HepG2 (cell line): ENCODE data around the gene PATE4. TPM values are rescaled to one million over a fixed set of nuclear protein-coding genes. Genes with fewer than 3 reads are reported as not detected.

Experiments
- ATAC-seq: fragments of 200-7000 bp; cut with Tn5 transposase; 3 replicates; pipeline ENCODE4 v1.9.1; 2020; ENCODE audit warnings: mild to moderate bottlenecking, moderate library complexity
- Bru-seq: library from RNA; stranded (reverse); fragments of 400-500 nt; gene quantifications from one replicate; lab custom pipeline; 2021; lab: Mats Ljungman, UMichigan
- BruChase-seq, 2 experiments: library from RNA; stranded (reverse); fragments of 400-500 nt; gene quantifications; one replicate each; lab custom pipeline; 2021; lab: Mats Ljungman, UMichigan
- BruUV-seq: library from RNA; stranded (reverse); fragments of 400-500 nt; replicated peaks from 2 replicates; lab custom pipeline; 2021; lab: Mats Ljungman, UMichigan
- CTCF ChIA-PET: fragments of 300-600 bp; formaldehyde crosslinking; extraction: SDS; loops from one replicate; lab custom pipeline; 2021; ENCODE audit warnings: low total read pairs, inconsistent platforms, low intra/inter-chr PET ratio; lab: Yijun Ruan, JAX
- POLR2A ChIA-PET: fragments of 350-600 bp; sonication (Branson Sonifier 250); formaldehyde crosslinking; loops from one replicate; lab custom pipeline; 2020; ENCODE audit warnings: antibody characterized with exemption, inconsistent platforms; lab: Yijun Ruan, JAX
- DNase-seq: peaks from one replicate; pipeline ENCODE4 v3.0.0-alpha.2; 2015; ENCODE audit warnings: low spot score
- FAIRE-seq: peaks from 3 replicates; lab custom pipeline; 2011; peaks lifted over from hg19 to GRCh38; lab: Jason Lieb, UNC
- H2AFZ ChIP-seq: one replicate; pipeline ENCODE4 v1.6.1; 2011; ENCODE audit warnings: low read length, inconsistent platforms
- H3K27ac ChIP-seq: fragments of 300-600 bp; 3 replicates; pipeline ENCODE4 v1.8.0; 2011; ENCODE audit warnings: mixed run types, mild to moderate bottlenecking, mixed read lengths, low read length, inconsistent platforms; ENCODE audit not compliant: insufficient read depth; ENCODE audit errors: extremely low read length
- H3K27me3 ChIP-seq, 2 experiments: fragments of 200-600 bp in 1 of 2; 2 replicates in 1 of 2; 3 replicates in 1 of 2; pipeline versions ENCODE4 v1.6.0 to v1.8.0; 2011; ENCODE audit warnings: low read length in 2 of 2, mild to moderate bottlenecking in 2 of 2, moderate library complexity in 2 of 2, inconsistent platforms in 1 of 2; ENCODE audit not compliant: insufficient read depth in 2 of 2, control insufficient read depth in 1 of 2
- H3K36me3 ChIP-seq, 2 experiments: fragments of 200-600 bp in 1 of 2; replicated peaks in 1 of 2; 2 replicates in 1 of 2; 3 replicates in 1 of 2; pipeline versions ENCODE4 v1.5.1 to v1.8.0; 2011; ENCODE audit warnings: low read length in 2 of 2, inconsistent platforms in 1 of 2; ENCODE audit not compliant: insufficient read depth in 2 of 2, control insufficient read depth in 1 of 2
- H3K4me1 ChIP-seq: 2 replicates; pipeline ENCODE4 v1.5.1; 2012; ENCODE audit warnings: low read length, inconsistent platforms; ENCODE audit not compliant: insufficient read depth
- H3K4me2 ChIP-seq: 2 replicates; pipeline ENCODE4 v1.6.0; 2011; ENCODE audit warnings: low read depth, low read length, inconsistent platforms
- H3K4me3 ChIP-seq, 3 experiments: fragments of 200-600 bp in 1 of 3; sonication (generic), shearing (Covaris generic) in 1 of 3; replicated peaks in 1 of 3; 2 replicates each; pipeline ENCODE4 v1.5.1; 2011 to 2016; ENCODE audit warnings: low read length in 3 of 3, inconsistent platforms in 2 of 3, low read depth in 2 of 3, mild to moderate bottlenecking in 2 of 3, control low read depth in 1 of 3, mixed read lengths in 1 of 3; ENCODE audit not compliant: insufficient read depth in 1 of 3
- H3K79me2 ChIP-seq: one replicate; pipeline ENCODE4 v1.6.1; 2011; ENCODE audit warnings: low read length, inconsistent platforms; ENCODE audit not compliant: insufficient read depth
- H3K9ac ChIP-seq: 2 replicates; pipeline ENCODE4 v1.6.0; 2011; ENCODE audit warnings: mild to moderate bottlenecking, low read depth, low read length, inconsistent platforms; ENCODE audit not compliant: insufficient read depth
- H3K9me3 ChIP-seq: 2 replicates; pipeline ENCODE4 v1.5.1; 2012; ENCODE audit warnings: mild to moderate bottlenecking, low read length
- H4K20me1 ChIP-seq: 2 replicates; pipeline ENCODE4 v1.6.0; 2011; ENCODE audit warnings: inconsistent platforms, mild to moderate bottlenecking, low read length, moderate library complexity; ENCODE audit not compliant: insufficient read depth
- LCORL ChIP-seq, 2 experiments: fragments of 450-650 bp in 1 of 2; sonication (generic) in 1 of 2; formaldehyde crosslinking in 1 of 2; IDR thresholded peaks; 2 replicates each; pipeline versions ENCODE4 v1.5.0 to v1.6.1; 2017 to 2020; ENCODE audit warnings: antibody characterized with exemption in 1 of 2, missing genetic modification reagents in 1 of 2
- MATR3 ChIP-seq: sonication (generic); formaldehyde crosslinking; IDR thresholded peaks from 2 replicates; pipeline ENCODE4 v1.4.0; 2020; ENCODE audit warnings: missing genetic modification reagents
- PPARG ChIP-seq: conservative IDR thresholded peaks from 2 replicates; pipeline ENCODE4 v1.6.1; 2016; ENCODE audit warnings: missing biosample characterization, missing genetic modification reagents
- RAD51 ChIP-seq: fragments of 450-650 bp; IDR thresholded peaks from 2 replicates; pipeline ENCODE4 v1.6.1; 2016; ENCODE audit warnings: borderline replicate concordance
- SP4 ChIP-seq: sonication (generic); formaldehyde crosslinking; IDR thresholded peaks from 2 replicates; pipeline ENCODE4 v1.8.1; 2023; ENCODE audit warnings: mild to moderate bottlenecking, missing genetic modification reagents
- TFDP1 ChIP-seq: IDR thresholded peaks from 2 replicates; pipeline ENCODE4 v1.6.1; 2016; ENCODE audit warnings: missing compliant biosample characterization, missing genetic modification reagents, borderline replicate concordance
- YEATS4 ChIP-seq: sonication (generic); formaldehyde crosslinking; IDR thresholded peaks from 2 replicates; pipeline ENCODE4 v1.4.0; 2020; ENCODE audit warnings: missing genetic modification reagents, borderline replicate concordance
- ZBTB7B ChIP-seq: sonication (generic); formaldehyde crosslinking; IDR thresholded peaks from 2 replicates; pipeline ENCODE4 v1.4.0; 2020; ENCODE audit warnings: missing genetic modification reagents
- ZNF674 ChIP-seq: sonication (generic); formaldehyde crosslinking; IDR thresholded peaks from 2 replicates; pipeline ENCODE4 v1.5.0; 2020; ENCODE audit warnings: low read depth, mild to moderate bottlenecking, missing genetic modification reagents
- ZNF703 ChIP-seq: sonication (generic); formaldehyde crosslinking; IDR thresholded peaks from 2 replicates; pipeline ENCODE4 v1.5.1; 2020; ENCODE audit warnings: missing genetic modification reagents, mild to moderate bottlenecking, moderate library complexity, borderline replicate concordance
- ZNF772 ChIP-seq: sonication (generic); formaldehyde crosslinking; IDR thresholded peaks from 2 replicates; pipeline ENCODE4 v1.5.0; 2020; ENCODE audit warnings: mild to moderate bottlenecking, missing genetic modification reagents
- WGBS: methylation state at CpG from one replicate; pipeline ENCODE4 v1.1.6; 2017; ENCODE audit warnings: low lambda C conversion rate; 5-methylcytosine and 5-hydroxymethylcytosine counted together
- in situ Hi-C: cut with HindIII; loops from 2 replicates; pipeline ENCODE4 v1.10.0; 2017; ENCODE audit warnings: low pct_unique_long_range_greater_than_20kb; ENCODE audit not compliant: extremely low pct_ligation_motif_present
- intact Hi-C: fragments of 100-400 bp; cut with micrococcal nuclease; formaldehyde crosslinking; loops from one replicate; pipeline ENCODE4 v1.10.0; 2022; ENCODE audit not compliant: unreplicated experiment
- long read RNA-seq, 2 experiments: library from RNA in 1 of 2; library from polyadenylated mRNA in 1 of 2; stranded (forward) in 1 of 2; unstranded in 1 of 2; transcript quantifications; one replicate each; pipeline ENCODE4 v2.0.0, GENCODE V29; 2019 to 2022
- polyA minus RNA-seq, 3 experiments: library from RNA; depleted of rRNA, polyadenylated mRNA; stranded (reverse); fragments of >200 nt; gene quantifications; 2 replicates each; pipeline ENCODE4 v1.2.3, GENCODE V29; 2011; ENCODE audit warnings: low replicate concordance in 1 of 3
- polyA plus RNA-seq, 8 experiments: library from polyadenylated mRNA; depleted of rRNA in 3 of 8; stranded (reverse) in 7 of 8; unstranded in 1 of 8; fragments of >200 nt; fragmentation: Illumina TruSeq in 4 of 8; extraction: Trizol in 4 of 8; gene quantifications; 2 replicates each; pipeline versions ENCODE4 v1.2.1 to v1.2.3, GENCODE V29; 2011 to 2016; ENCODE audit warnings: low read depth in 4 of 8, missing spikeins in 1 of 8, mixed read lengths in 1 of 8; ENCODE audit not compliant: insufficient read depth in 1 of 8
- total RNA-seq, 5 experiments: library from RNA; depleted of rRNA; stranded (reverse); fragments of >200 nt; fragmentation: Illumina TruSeq; extraction: Trizol; gene quantifications; 2 replicates each; pipeline ENCODE4 v1.2.3, GENCODE V29; 2016; ENCODE audit warnings: low read depth in 1 of 5

Gene PATE4, protein sequence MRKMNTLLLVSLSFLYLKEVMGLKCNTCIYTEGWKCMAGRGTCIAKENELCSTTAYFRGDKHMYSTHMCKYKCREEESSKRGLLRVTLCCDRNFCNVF
- total RNA-seq (2016; rRNA removed; fragmentation: Illumina TruSeq; extraction: Trizol) (not detected in 2 replicates), polyA plus RNA-seq (2011; rRNA removed) (not detected in 2 replicates), polyA minus RNA-seq (2011; rRNA and poly(A)+ RNA removed; ENCODE audit: low replicate concordance) (not detected in 2 replicates), Bru-seq, nascent RNA (not detected), BruChase-seq, experiment 1, labeled RNA remaining after a 6-hour chase (not detected), BruChase-seq, experiment 2, labeled RNA remaining after a 2-hour chase (not detected)
- total RNA-seq (2016; cell fraction: cytosol; rRNA removed; fragmentation: Illumina TruSeq; extraction: Trizol; ENCODE audit: low read depth): not detected in 2 replicates
- total RNA-seq (2016; cell fraction: insoluble cytoplasmic fraction; rRNA removed; fragmentation: Illumina TruSeq; extraction: Trizol): not detected in 2 replicates
- total RNA-seq (2016; cell fraction: membrane; rRNA removed; fragmentation: Illumina TruSeq; extraction: Trizol): not detected in 2 replicates
- not detected in 2 replicates for total RNA-seq (2016; cell fraction: nucleus; rRNA removed; fragmentation: Illumina TruSeq; extraction: Trizol)
- polyA plus RNA-seq (2011; cell fraction: cytosol; rRNA removed): not detected in 2 replicates
- polyA plus RNA-seq (2011; cell fraction: nucleus; rRNA removed): not detected in 2 replicates
- polyA plus RNA-seq (2012): not detected in 2 replicates
- not detected in 2 replicates for polyA plus RNA-seq (2016; cell fraction: cytosol; fragmentation: Illumina TruSeq; extraction: Trizol; ENCODE audit: low read depth)
- polyA plus RNA-seq (2016; cell fraction: insoluble cytoplasmic fraction; fragmentation: Illumina TruSeq; extraction: Trizol; ENCODE audit: low read depth): not detected in 2 replicates
- polyA plus RNA-seq (2016; cell fraction: membrane; fragmentation: Illumina TruSeq; extraction: Trizol; ENCODE audit: low read depth): not detected in 2 replicates
- polyA plus RNA-seq (2016; cell fraction: nucleus; fragmentation: Illumina TruSeq; extraction: Trizol; ENCODE audit: insufficient read depth, low read depth): not detected in 2 replicates
- polyA minus RNA-seq (2011; cell fraction: cytosol; rRNA and poly(A)+ RNA removed): not detected in 2 replicates
- not detected in 2 replicates for polyA minus RNA-seq (2011; cell fraction: nucleus; rRNA and poly(A)+ RNA removed)
- long read RNA-seq, experiment 1: 0 reads
- long read RNA-seq, experiment 2: 0 reads

DNA sequence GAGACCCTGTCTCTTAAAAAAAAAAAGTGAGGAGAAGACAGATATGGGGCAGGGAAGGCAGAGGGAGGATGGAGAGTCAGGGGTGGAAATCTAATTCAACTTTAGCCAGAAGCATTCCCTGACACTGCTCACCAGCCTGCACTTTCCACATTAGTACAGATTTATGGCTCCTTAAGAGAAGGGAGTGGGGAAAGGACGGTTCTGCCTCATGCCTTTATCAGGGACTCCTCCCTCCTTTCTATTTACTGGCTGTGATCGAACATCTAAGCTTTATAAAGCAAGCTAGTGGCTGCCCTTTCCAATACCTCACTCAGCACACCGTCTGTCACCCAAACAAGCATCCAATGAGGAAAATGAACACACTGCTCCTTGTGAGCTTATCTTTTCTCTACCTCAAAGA is at the start of gene PATE4:
TSS of gene PATE4 (plus strand) at position 301 of the 400 bp plus-strand sequence. CDS start at position 345, 44 bp downstream.
- ChIA-PET POLR2A (no interaction called here), CTCF (no interaction called here)
- DNase-seq: no peak
- 0 out of 5 replicates have a peak, but pooled peaks cover 0 to 4% of the 10 kb centered on the region in 2 experiments for H3K27me3 ChIP-seq
- no peak within 1 kb of the TSS for H3K27ac ChIP-seq
- 0% methylated on average over 3 of the region's 3 CpGs for WGBS
- H3K4me2 ChIP-seq: no peak within 1 kb of the TSS
- no peaks in the 10 kb centered on the region for H4K20me1 ChIP-seq
- in situ Hi-C loops (no loop called here), intact Hi-C loops (no loop called here)
- H3K4me3 ChIP-seq: no peak within 1 kb of the TSS
- no peaks in the 10 kb centered on the region for H3K36me3 ChIP-seq
- ATAC-seq: no peak
- H3K4me1 ChIP-seq: no peaks in the 10 kb centered on the region
- TF ChIP-seq ZNF703 (no peak), ZNF772 (no peak), PPARG (CRISPR knock-in tag) (no peak), SP4 (CRISPR knock-in tag) (no peak), LCORL (IDR thresholded peaks at IDR 0.05) (no peak), LCORL (CRISPR knock-in tag; IDR thresholded peaks at IDR 0.05) (no peak), ZNF674 (CRISPR knock-in tag) (no peak), TFDP1 (CRISPR knock-in tag) (no peak), RAD51 (no peak), YEATS4 (CRISPR knock-in tag) (no peak), MATR3 (CRISPR knock-in tag) (no peak), ZBTB7B (CRISPR knock-in tag) (no peak)
- H2AFZ ChIP-seq: no peak within 1 kb of the TSS
- H3K79me2 ChIP-seq: no peaks in the 10 kb centered on the region
- no peak within 1 kb of the TSS for H3K9ac ChIP-seq
- BruUV-seq: no TSS peak
- no peaks in the 10 kb centered on the region for H3K9me3 ChIP-seq
- no peak for FAIRE-seq
